GM21576 (cell line): ENCODE measurements around the gene ASIC5.
"Not testable (repeated sequence)": the region's sequence is repeated elsewhere in the genome, so short reads cannot be mapped to it uniquely, and the experiment has no call there.

Experiments
- ATAC-seq: cut with Tn5 transposase; IDR thresholded peaks from one replicate; pipeline ENCODE4 v1.9.1; 2021; ENCODE audit warnings: mild to moderate bottlenecking, moderate library complexity; ENCODE audit not compliant: unreplicated experiment

Gene ASIC5

DNA sequence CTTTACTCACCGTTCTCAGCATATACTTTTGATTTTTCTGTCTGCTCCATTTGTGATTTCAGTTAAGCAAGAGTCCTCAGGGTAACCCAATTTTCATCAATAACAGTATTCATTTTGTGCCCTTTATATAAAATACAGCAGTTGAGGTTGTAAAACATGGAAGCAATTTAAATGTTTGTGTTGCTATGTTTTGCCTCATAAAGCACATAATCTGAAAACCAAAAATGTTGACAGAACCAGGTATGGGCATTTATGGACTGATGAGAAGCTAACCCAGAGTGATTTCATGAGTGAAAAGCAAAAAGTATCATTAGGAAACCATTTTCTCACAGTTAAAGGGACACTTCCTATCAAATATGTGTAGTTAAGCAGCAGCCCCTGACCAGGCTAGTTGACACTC lies at the start of gene ASIC5:
Gene ASIC5, minus strand, starts transcription at position 101 of the 400 bp plus-strand sequence. Its CDS starts 51 bp downstream, at position 50.
- ATAC-seq: no peak

- ATAC-seq: no peak
Measured at GRCh38 chr4:155914782-155915181, 48.7 kb upstream of the ASIC5 start.

GRCh38 chr4:155911905-155912304 lies 45.8 kb upstream of the ASIC5 start:
- no peak for ATAC-seq

GRCh38 chr4:155909615-155910226 lies 43.6 kb upstream of the ASIC5 start:
- no peak for ATAC-seq

- ATAC-seq: peak; percentile 70
Measured at GRCh38 chr4:155908187-155909139, 42.4 kb upstream of the ASIC5 start.

- ATAC-seq: no peak
Measured at GRCh38 chr4:155907556-155907955, 41.5 kb upstream of the ASIC5 start.

DNA sequence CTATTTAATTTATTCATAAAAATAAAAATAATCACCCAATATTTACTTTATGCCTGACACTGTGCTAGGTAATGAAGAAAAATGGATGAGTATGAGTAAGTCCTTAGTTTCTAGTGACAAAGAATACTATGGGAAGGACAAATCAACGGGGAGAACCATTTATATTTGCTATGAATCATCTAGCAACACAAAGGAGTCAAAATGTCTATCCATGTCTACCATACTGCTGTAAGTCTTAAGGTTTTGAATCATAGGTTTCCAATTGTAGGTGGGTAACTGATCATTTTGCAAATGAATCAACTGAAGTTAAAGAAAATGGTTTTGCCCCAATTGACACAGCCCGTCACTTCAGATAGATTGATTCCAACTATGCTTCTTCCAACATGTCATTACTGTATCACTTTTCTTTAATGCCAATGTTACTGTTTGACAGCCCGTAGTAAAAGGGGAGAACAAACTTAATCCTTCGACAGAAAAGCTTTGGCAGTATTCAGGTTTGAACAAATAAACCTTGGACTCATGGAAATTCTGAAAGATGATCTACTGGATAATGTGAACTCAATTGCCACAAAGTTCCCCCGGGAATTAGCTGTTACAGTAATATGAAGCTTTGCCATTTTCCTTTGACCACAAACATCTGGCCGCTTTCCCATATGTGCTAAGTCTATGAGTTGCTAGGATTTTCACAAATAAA lies 40.6 kb upstream of the ASIC5 start:
- no peak for ATAC-seq

DNA sequence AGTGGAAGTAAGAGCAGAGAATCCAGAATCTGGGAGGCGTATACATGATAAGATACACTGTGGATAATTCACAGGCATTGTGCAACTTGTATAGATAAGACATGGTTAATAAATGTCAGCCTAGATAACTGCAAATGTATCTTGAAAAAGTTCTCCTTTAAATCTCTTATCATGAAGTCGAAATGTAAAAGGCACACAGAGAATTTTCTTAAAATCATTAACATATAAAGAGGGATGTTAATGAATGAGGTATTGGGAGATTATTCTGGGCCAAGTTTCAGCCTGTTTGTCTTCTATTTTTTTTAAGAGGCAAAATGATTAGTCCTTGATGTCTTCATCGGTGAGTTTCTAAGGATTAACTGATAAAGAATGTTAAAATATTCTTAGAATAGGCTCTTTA lies 38.3 kb upstream of the ASIC5 start:
- ATAC-seq: no peak

DNA sequence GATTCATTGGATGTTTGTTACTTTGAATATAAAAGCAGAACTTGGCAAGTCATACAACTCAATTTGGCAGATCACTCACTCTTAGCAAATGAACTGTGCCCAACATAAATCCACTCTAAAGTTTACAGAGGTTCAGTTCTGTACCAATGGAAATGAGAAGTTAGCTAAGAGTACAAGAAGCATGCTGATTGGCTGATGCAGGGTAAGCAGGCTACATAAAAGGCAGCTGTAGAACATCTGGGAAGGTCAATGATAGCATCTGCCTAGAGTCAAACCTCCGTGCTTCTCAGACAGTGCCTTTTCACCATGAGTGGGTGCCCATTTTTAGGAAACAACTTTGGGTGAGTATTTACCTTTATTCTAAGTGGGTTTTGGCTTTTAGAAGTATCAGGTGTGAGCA lies 37.4 kb upstream of the ASIC5 start, which contains the start of gene TDO2:
Gene TDO2, plus strand, starts transcription at position 244 of the 400 bp plus-strand sequence. Its CDS starts 63 bp downstream, at position 307.
- ATAC-seq: no peak

DNA sequence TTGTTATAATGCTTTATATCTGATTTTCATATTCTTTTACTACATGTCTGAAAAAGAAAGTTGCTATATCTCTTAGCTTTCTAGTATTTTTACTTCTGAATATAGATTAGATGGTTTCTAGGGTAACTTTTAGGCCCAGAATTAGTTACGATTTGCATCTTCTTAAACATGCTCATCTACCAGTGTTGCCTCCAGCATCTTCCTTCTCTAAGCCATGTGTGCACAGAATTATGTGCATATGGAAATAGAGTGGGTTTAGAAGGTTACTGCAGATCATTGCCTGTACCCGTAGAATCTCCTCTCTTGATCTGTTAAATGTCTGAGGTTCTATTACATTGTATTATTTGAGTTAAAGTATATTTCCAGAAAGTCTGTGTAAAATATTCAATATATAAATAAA lies 34.9 kb upstream of the ASIC5 start:
- ATAC-seq: no peak

GRCh38 chr4:155900381-155900780 lies 34.3 kb upstream of the ASIC5 start:
- no peak for ATAC-seq

DNA sequence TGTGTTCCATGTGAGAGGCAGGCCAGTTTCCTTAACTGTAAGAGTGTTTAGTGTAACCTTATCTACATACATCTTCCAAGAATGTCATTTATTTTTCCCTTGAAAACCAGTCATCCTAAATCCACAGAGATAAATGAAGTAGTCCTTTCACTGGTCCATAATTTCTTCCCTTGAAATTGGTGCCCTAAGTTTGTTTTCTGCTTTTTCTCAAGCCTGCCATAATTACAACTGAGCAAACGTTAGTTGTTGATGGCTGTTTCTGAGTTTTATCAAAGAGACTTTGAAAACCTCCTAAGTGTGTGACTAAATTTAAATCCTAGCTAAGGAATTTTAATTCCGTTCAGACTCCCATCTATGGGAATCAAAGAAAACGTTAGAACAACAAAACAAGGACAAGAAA lies 33.8 kb upstream of the ASIC5 start:
- no peak for ATAC-seq

DNA sequence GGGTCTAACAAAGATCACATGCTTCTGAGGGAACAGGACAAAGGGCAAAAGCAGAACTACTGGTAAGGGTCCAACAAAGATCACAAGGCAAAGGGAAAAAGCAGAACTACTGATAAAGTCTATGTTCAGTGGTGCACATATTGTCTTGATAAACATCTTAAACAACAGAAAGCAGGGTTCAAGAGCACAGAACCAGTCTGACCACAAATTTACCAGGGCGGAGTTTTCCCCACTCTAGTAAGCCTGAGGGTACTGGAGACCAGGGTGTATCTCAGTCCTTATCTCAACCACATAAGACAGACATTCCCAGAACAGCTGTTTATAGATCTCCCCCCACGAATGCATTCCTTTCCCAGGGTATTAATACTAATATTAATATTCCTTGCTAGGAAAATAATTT lies 32.3 kb upstream of the ASIC5 start:
- ATAC-seq: not testable (repeated sequence)

DNA sequence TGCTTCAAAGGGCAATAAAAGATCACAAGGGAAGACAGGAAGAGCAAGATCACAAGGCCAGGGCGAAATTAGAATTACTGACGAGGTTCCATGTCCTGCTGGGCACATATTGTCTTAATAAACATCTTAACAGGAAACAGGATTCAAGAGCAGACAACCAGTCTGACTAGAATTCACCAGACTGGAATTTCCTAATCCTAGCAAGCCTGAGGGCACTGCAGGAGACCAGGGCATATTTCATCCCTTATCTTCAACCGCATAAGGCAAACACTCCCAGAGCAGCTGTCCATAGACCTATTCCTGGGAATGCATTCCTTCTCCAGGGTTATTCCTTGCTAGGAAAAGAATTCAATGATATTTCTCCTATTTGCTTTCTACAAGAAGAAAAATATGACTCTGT lies 25.0 kb upstream of the ASIC5 start:
- no peak for ATAC-seq

DNA sequence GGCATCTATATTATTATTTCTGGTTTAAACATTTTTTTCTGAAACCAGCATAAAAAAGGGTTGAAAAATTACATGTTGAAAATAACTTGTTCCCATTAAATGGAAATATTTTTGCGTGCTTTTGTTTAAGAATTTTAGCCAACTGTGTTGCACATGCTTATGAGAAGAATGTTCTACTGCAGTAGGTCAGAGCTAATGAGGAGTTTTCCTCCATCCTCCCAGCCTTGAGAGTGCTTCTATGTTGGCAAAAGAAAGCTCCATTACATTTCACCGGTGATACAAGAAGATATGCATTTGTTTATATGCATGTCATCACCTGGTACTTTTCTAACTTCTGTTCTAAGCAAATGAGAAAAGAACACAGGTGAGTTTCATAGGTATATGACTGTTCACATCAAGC lies 23.9 kb upstream of the ASIC5 start:
- no peak for ATAC-seq

- ATAC-seq: peak; percentile 78
Measured at GRCh38 chr4:155889031-155889793, 23.1 kb upstream of the ASIC5 start.

DNA sequence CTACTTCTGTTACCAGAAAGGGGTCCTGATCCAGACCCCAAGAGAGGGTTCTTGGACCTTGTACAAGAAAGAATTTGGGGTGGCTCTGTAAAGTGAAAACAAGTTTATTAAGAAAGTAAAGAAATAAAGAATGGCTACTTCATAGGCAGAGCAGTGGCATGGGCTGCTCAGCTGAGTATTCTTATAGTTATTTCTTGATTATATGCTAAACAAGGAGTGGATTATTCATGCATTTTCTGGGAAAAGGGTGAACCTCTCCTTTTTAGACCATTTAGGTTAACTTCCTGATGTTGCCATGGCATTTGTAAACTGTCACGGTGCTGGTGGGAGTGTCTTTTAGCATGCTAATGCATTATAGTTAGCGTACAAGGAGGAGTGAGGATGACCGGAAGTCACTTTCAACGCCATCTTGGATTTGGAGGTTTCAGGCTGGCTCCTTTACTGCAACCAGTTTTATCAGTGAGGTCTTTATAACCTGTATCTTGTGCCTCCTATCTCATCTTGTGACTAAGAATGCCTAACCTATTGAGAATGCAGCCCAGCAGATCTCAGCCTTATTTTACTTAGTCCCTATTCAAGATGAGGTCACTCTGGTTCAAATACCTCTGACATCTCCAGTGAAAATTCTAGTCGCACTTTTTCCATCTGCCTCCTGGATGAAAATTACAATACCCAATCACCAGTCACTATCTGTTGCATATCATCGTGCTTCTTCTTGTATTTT lies 21.9 kb upstream of the ASIC5 start:
- no peak for ATAC-seq

DNA sequence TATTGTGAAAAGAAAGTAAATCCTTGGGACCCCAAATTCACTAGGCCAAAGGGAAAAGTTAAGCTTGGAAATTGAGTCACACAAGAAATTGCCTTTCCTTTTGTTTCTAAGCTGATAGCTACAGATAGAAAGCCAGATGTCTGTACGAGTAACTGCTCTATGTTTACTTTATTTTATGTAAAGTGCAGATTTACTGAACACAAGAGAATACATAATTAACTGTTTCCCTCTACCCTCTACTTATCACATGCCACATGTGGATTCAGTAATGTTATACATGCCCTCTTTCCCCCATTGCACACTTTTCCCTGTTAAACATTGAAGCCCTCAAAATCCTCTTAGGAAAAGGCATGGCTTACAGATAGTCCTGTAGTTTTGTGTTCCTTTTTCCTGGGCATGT lies 21.0 kb upstream of the ASIC5 start:
- no peak for ATAC-seq

DNA sequence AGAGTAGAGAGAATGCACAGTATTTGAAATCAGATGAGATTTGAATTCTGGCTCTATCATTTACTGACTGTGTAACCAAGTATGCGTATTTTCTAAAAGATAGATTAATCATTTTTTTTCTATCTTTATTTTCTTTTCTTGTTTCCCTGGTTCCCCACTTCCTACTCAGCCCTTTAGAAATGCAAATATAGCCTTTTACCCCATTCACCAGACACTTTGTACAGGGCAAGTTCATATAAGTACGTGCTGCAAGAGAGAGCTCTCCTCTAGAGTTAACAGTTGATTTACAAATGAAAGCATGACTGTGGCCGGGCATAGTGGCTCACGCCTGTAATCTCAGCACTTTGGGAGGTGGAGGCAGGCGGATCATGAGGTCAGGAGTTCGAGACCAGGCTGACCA lies 19.6 kb upstream of the ASIC5 start:
- ATAC-seq: no peak

GRCh38 chr4:155883895-155884294 lies 17.8 kb upstream of the ASIC5 start:
- ATAC-seq: no peak
